Neural cell (in vitro differentiated cells): Measurements from ENCODE around the gene PUSL1. TPM values are rescaled to one million over a fixed set of nuclear protein-coding genes. Genes with fewer than 3 reads are reported as not detected.

Experiments used
- H2AFZ ChIP-seq: fragments of 200-600, 300-800 bp; sonication (generic), shearing (Covaris generic); 2 replicates; pipeline ENCODE4 v1.6.0; 2014; ENCODE audit warnings: low read depth, mild to moderate bottlenecking, antibody characterized with exemption, low read length, moderate library complexity
- H3F3A ChIP-seq: fragments of 200-600 bp; shearing (Covaris generic); 2 replicates; pipeline ENCODE4 v1.6.1; 2016; ENCODE audit warnings: mild to moderate bottlenecking, moderate library complexity, mixed read lengths, antibody characterized with exemption, low read length; ENCODE audit not compliant: insufficient read depth, poor library complexity, severe bottlenecking
- H3K27ac ChIP-seq: fragments of 200-600, 300-800 bp; sonication (generic), shearing (Covaris generic); 2 replicates; pipeline ENCODE4 v1.5.1; 2014; ENCODE audit warnings: mild to moderate bottlenecking, low read length, moderate library complexity
- H3K27me3 ChIP-seq: fragments of 300-800, 200-600 bp; sonication (generic), shearing (Covaris generic); 2 replicates; pipeline ENCODE4 v1.6.0; 2014; ENCODE audit warnings: mild to moderate bottlenecking, low read depth, low read length, moderate library complexity; ENCODE audit not compliant: insufficient read depth
- H3K36me3 ChIP-seq: fragments of 300-800, 200-600 bp; sonication (generic), shearing (Covaris generic); 2 replicates; pipeline ENCODE4 v1.5.1; 2014; ENCODE audit warnings: mild to moderate bottlenecking, antibody characterized with exemption, low read length, moderate library complexity; ENCODE audit not compliant: insufficient read depth
- H3K4me2 ChIP-seq: fragments of 300-800, 200-600 bp; sonication (generic), shearing (Covaris generic); 2 replicates; pipeline ENCODE4 v1.6.0; 2014; ENCODE audit warnings: mild to moderate bottlenecking, low read length
- H3K4me3 ChIP-seq: fragments of 300-800, 200-600 bp; sonication (generic), shearing (Covaris generic); 2 replicates; pipeline ENCODE4 v1.5.1; 2014; ENCODE audit warnings: mild to moderate bottlenecking, low read length, moderate library complexity
- H3K79me2 ChIP-seq: fragments of 200-600 bp; shearing (Covaris generic); replicated peaks from 2 replicates; pipeline ENCODE4 v1.6.0; 2014; ENCODE audit warnings: mild to moderate bottlenecking, low read length, moderate library complexity; ENCODE audit not compliant: insufficient read depth
- H3K9ac ChIP-seq: fragments of 300-800, 200-600 bp; sonication (generic), shearing (Covaris generic); 2 replicates; pipeline ENCODE4 v1.6.1; 2016; ENCODE audit warnings: mild to moderate bottlenecking, low read length, mixed read lengths
- H3K9me2 ChIP-seq: fragments of 200-600 bp; shearing (Covaris generic); 2 replicates; pipeline ENCODE4 v1.6.1; 2016; ENCODE audit warnings: mild to moderate bottlenecking, low read length, mixed read lengths; ENCODE audit not compliant: insufficient read depth
- H3K9me3 ChIP-seq: fragments of 200-600, 300-800 bp; sonication (generic), shearing (Covaris generic); 2 replicates; pipeline ENCODE4 v1.6.1; 2016; ENCODE audit warnings: mild to moderate bottlenecking, mixed run types, low read length, moderate library complexity, mixed read lengths
- H4K20me1 ChIP-seq: fragments of 200-600 bp; shearing (Covaris generic); 2 replicates; pipeline ENCODE4 v1.6.1; 2016; ENCODE audit warnings: mild to moderate bottlenecking, mixed run types; ENCODE audit not compliant: insufficient read depth
- CTCF ChIP-seq: fragments of 450-650 bp; IDR thresholded peaks from 2 replicates; pipeline ENCODE4 v1.5.1; 2014; ENCODE audit warnings: antibody characterized with exemption, mild to moderate bottlenecking, moderate library complexity; ENCODE audit not compliant: poor library complexity, severe bottlenecking
- EP300 ChIP-seq: fragments of 450-650 bp; conservative IDR thresholded peaks from 2 replicates; pipeline ENCODE4 v1.6.1; 2014; ENCODE audit warnings: antibody characterized with exemption, mild to moderate bottlenecking, moderate library complexity; ENCODE audit not compliant: poor library complexity, severe bottlenecking
- EZH2 ChIP-seq: fragments of 200-600, 300-800 bp; shearing (Covaris generic), sonication (generic); IDR thresholded peaks from 2 replicates; pipeline ENCODE4 v1.6.1; 2014; ENCODE audit warnings: antibody characterized with exemption, low read length, borderline replicate concordance, mild to moderate bottlenecking; ENCODE audit not compliant: insufficient read depth, poor library complexity, severe bottlenecking
- MXI1 ChIP-seq: fragments of 450-650 bp; conservative IDR thresholded peaks from 2 replicates; pipeline ENCODE4 v1.6.1; 2014; ENCODE audit warnings: antibody characterized with exemption, mild to moderate bottlenecking; ENCODE audit not compliant: poor library complexity, severe bottlenecking
- POLR2AphosphoS5 ChIP-seq: IDR thresholded peaks from 2 replicates; pipeline ENCODE4 v1.6.1; 2012
- RAD21 ChIP-seq: fragments of 450-650 bp; conservative IDR thresholded peaks from 2 replicates; pipeline ENCODE4 v1.6.1; 2014; ENCODE audit warnings: antibody characterized with exemption, mild to moderate bottlenecking, moderate library complexity
- SMC3 ChIP-seq: fragments of 450-650 bp; conservative IDR thresholded peaks from 2 replicates; pipeline ENCODE4 v1.6.1; 2014; ENCODE audit warnings: antibody characterized with exemption, mild to moderate bottlenecking, moderate library complexity; ENCODE audit not compliant: poor library complexity
- TAF1 ChIP-seq: IDR thresholded peaks from 2 replicates; pipeline ENCODE4 v1.6.1; 2012; ENCODE audit warnings: low read depth
- polyA plus RNA-seq: library from polyadenylated mRNA; depleted of rRNA; stranded (reverse); fragments of >200 nt; gene quantifications from 2 replicates; pipeline ENCODE4 v1.2.3, GENCODE V29; 2014
- TF ChIP-seq, protein P1 (sequence below): IDR thresholded peaks from 2 replicates; pipeline ENCODE4 v1.6.1; 2012; ENCODE audit warnings: borderline replicate concordance

PUSL1 gene
- polyA plus RNA-seq, 1 donor from 2014 or later = 25.0 TPM

- TF ChIP-seq EP300 (no peak), RAD21 (no peak)
These were observed 37.6 kb upstream of the PUSL1 start (continued) for GRCh38 chr1:1270813-1271212.

- Histone ChIP-seq H3K9me3 (no peaks in the 10 kb centered on the region), H4K20me1 (no peaks in the 10 kb centered on the region), H3K4me2 (peak overlapping the region; percentile 98), H3K4me3 (peak overlapping the region; percentile 95), H3F3A (no peaks in the 10 kb centered on the region), H3K27me3 (no peaks in the 10 kb centered on the region), H3K9ac (peak overlapping the region; percentile 87), H3K36me3 (no peaks in the 10 kb centered on the region), H3K79me2 (peaks cover 37% of the 10 kb centered on the region), H3K27ac (peak overlapping the region; percentile 57), H3K9me2 (no peaks in the 10 kb centered on the region), H2AFZ (no peak overlapping the region)
- TF ChIP-seq EP300 (no peak), EZH2 (no peak), MXI1 (no peak), CTCF (no peak), TAF1 (no peak), RAD21 (no peak), POLR2AphosphoS5 (no peak)
- TF ChIP-seq, protein P1, sequence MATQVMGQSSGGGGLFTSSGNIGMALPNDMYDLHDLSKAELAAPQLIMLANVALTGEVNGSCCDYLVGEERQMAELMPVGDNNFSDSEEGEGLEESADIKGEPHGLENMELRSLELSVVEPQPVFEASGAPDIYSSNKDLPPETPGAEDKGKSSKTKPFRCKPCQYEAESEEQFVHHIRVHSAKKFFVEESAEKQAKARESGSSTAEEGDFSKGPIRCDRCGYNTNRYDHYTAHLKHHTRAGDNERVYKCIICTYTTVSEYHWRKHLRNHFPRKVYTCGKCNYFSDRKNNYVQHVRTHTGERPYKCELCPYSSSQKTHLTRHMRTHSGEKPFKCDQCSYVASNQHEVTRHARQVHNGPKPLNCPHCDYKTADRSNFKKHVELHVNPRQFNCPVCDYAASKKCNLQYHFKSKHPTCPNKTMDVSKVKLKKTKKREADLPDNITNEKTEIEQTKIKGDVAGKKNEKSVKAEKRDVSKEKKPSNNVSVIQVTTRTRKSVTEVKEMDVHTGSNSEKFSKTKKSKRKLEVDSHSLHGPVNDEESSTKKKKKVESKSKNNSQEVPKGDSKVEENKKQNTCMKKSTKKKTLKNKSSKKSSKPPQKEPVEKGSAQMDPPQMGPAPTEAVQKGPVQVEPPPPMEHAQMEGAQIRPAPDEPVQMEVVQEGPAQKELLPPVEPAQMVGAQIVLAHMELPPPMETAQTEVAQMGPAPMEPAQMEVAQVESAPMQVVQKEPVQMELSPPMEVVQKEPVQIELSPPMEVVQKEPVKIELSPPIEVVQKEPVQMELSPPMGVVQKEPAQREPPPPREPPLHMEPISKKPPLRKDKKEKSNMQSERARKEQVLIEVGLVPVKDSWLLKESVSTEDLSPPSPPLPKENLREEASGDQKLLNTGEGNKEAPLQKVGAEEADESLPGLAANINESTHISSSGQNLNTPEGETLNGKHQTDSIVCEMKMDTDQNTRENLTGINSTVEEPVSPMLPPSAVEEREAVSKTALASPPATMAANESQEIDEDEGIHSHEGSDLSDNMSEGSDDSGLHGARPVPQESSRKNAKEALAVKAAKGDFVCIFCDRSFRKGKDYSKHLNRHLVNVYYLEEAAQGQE = no peak
These were observed 35.8 kb upstream of the PUSL1 start for GRCh38 chr1:1272341-1273208.

DNA sequence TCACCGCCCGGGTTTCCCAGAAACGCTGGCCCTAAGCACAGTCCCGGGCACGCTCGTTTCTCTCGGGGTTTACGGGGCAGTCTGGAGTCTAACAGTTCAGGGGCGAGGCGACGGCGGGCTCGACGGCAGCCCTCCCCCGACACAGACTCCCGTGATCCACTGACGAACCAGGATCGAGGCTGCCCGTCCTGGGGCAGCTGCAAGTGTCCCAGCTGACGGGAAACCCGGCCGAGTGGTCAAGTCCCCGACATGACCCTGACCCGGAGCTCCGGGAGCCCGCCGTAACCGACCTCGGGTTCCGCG, 35.2 kb upstream of the PUSL1 start:
- Histone ChIP-seq H3K9me2 (no peaks in the 10 kb centered on the region), H3K4me2 (peak overlapping the region; percentile 98), H2AFZ (no peak overlapping the region), H3K9ac (peak overlapping the region; percentile 87), H4K20me1 (no peaks in the 10 kb centered on the region), H3K4me3 (peak overlapping the region; percentile 95), H3K9me3 (no peaks in the 10 kb centered on the region), H3F3A (no peaks in the 10 kb centered on the region), H3K27me3 (no peaks in the 10 kb centered on the region), H3K79me2 (peaks cover 37% of the 10 kb centered on the region), H3K27ac (peak overlapping the region; percentile 57), H3K36me3 (no peaks in the 10 kb centered on the region)
- TF ChIP-seq MXI1 (no peak), EZH2 (no peak), SMC3 (no peak)
